GM18861 (cell line): ENCODE results near the gene CYB561D1.
A peak's percentile ranks its signal among the peaks of the same experiment; 100 is the strongest.
"Not testable (repeated sequence)": the region's sequence is repeated elsewhere in the genome, so short reads cannot be mapped to it uniquely, and the experiment has no call there.

Experiments used
- ATAC-seq: cut with Tn5 transposase; IDR thresholded peaks from one replicate; pipeline ENCODE4 v1.9.1; 2021; ENCODE audit not compliant: unreplicated experiment

CYB561D1 gene, protein sequence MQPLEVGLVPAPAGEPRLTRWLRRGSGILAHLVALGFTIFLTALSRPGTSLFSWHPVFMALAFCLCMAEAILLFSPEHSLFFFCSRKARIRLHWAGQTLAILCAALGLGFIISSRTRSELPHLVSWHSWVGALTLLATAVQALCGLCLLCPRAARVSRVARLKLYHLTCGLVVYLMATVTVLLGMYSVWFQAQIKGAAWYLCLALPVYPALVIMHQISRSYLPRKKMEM

GRCh38 chr1:109493805-109494539, at the start of gene CYB561D1:
CYB561D1 (plus strand) TSS chr1:109494094; CDS start chr1:109494140, 46 bp downstream.
- peak; percentile 86 for ATAC-seq

GRCh38 chr1:109444346-109444745, 49.5 kb upstream of the CYB561D1 start:
- no peak for ATAC-seq

DNA sequence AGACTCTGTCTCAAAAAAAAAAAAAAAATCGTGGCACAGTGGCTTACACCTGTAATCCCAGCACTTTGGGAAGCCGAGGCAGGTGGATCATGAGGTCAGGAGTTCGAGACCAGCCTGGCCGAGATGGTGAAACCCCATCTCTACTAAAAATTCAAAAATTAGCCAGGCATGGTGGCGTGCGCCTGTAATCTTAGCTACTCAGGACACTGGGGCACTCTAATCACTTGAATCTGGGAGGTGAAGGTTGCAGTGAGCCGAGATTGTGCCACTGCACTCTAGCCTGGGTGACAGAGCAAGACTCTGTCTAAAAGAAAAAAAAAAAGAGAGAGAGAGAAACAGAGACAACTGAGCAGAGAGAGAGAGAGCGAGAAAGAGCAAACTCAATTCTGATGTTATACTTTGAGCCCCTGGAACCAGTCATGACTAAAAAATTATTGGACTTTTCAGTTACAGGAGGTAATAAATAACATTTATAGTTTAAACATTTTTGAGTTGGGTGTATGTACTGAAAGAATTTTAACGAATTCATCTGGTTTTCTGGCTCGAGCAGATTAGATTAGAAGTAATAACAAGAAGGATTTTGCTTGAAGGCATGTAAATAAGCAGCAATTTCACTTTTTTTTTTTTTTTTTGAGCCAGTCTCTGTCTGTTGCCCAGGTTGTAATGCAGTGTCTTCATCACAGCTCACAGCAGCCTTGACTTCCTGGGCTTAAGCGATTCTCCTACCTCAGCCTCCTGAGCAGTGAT, 47.8 kb upstream of the CYB561D1 start:
- not testable (repeated sequence) for ATAC-seq

GRCh38 chr1:109447524-109447923, 46.4 kb upstream of the CYB561D1 start:
- ATAC-seq, result no peak

- ATAC-seq, result no peak
Observed at GRCh38 chr1:109454497-109455133, 39.3 kb upstream of the CYB561D1 start.

GRCh38 chr1:109457819-109458218, 36.1 kb upstream of the CYB561D1 start:
- ATAC-seq, result no peak

DNA sequence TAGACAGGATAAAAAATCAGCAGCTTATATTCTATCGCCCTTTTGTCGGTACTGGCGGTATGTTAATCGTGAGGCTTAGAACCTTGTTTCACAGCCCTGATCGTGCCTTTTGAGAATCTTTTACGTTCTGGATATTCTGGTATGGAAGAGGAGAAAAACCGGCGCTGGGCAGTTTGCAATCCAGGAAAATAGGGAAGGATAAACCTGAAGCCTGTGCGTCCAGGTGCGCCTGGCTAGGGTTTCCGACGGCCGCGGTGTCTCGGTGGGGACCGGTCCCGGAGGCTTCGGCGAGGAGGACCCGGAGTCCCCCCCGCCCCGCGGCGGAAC, 27.8 kb upstream of the CYB561D1 start:
- ATAC-seq, result no peak

GRCh38 chr1:109466452-109467300, 27.2 kb upstream of the CYB561D1 start, which contains the start of gene SYPL2:
SYPL2 (plus strand) TSS chr1:109466546; CDS start chr1:109466844, 298 bp downstream.
- ATAC-seq, result no peak

GRCh38 chr1:109467301-109467777, 26.6 kb upstream of the CYB561D1 start:
- ATAC-seq, result no peak

- no peak for ATAC-seq
Observed at GRCh38 chr1:109468061-109468460, 25.8 kb upstream of the CYB561D1 start.

GRCh38 chr1:109468903-109469302, 25.0 kb upstream of the CYB561D1 start:
- ATAC-seq, result no peak

GRCh38 chr1:109470245-109470644, 23.6 kb upstream of the CYB561D1 start:
- ATAC-seq, result no peak

DNA sequence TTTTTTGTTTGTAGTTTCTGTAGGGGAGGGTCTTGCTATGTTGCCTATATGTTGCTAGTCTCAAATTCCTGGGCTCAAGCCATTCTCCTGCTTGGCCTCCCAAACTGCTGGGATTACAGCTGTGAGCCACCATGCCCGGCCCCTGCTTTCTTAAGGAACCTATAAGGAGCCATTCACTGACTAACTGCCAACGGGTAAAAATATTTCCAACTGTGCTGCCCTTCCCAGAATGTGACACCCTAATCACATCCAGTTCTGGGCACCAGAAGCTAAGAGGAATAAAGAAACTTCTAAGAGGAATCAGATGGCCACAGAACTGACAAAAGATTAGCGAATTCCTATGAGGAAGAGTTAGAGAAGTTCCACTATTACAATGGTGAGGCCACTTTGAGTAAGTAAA, 21.1 kb upstream of the CYB561D1 start:
- no peak for ATAC-seq

- not testable (repeated sequence) for ATAC-seq
Observed at GRCh38 chr1:109473284-109474057, 20.4 kb upstream of the CYB561D1 start.

- ATAC-seq, result no peak
Observed at GRCh38 chr1:109474697-109475096, 19.2 kb upstream of the CYB561D1 start.

- no peak for ATAC-seq
Observed at GRCh38 chr1:109475261-109475660, 18.6 kb upstream of the CYB561D1 start.

- ATAC-seq, result no peak
Observed at GRCh38 chr1:109476825-109477224, 17.1 kb upstream of the CYB561D1 start.

GRCh38 chr1:109477821-109478220, 16.1 kb upstream of the CYB561D1 start:
- no peak for ATAC-seq

GRCh38 chr1:109478806-109479205, 15.1 kb upstream of the CYB561D1 start:
- no peak for ATAC-seq

DNA sequence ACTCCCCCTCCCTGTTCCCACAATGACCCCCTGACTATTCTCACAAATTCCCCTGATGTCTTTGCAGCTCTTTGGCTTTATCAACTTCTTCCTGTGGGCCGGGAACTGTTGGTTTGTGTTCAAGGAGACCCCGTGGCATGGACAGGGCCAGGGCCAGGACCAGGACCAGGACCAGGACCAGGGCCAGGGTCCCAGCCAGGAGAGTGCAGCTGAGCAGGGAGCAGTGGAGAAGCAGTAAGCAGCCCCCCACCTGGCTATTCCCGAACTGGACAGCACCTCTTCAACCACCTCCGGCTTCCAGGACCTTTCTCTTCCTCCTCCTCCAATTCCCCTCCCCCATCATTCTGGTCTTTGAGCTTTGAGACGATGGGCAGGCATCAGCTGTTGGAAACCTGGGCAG, 14.6 kb upstream of the CYB561D1 start:
- ATAC-seq, result no peak
